GM19240 (cell line): Measurements from ENCODE around the gene FARS2.
"Not testable (repeated sequence)": the region's sequence is repeated elsewhere in the genome, so short reads cannot be mapped to it uniquely, and the experiment has no call there.

ENCODE experiments used
- DNase-seq: peaks from one replicate; pipeline ENCODE4 v3.0.0; 2011; ENCODE audit warnings: low spot score; ENCODE audit not compliant: insufficient read length

Gene FARS2

GRCh38 chr6:5682530-5682929 is 421.2 kb downstream of the FARS2 start:
- DNase-seq: no peak

GRCh38 chr6:5683747-5684146 is 422.4 kb downstream of the FARS2 start:
- DNase-seq: not testable (repeated sequence)

- DNase-seq: no peak
Observed at GRCh38 chr6:5684320-5685053, 423.2 kb downstream of the FARS2 start.

- no peak for DNase-seq
Observed at GRCh38 chr6:5693225-5694145, 432.2 kb downstream of the FARS2 start.

- DNase-seq: no peak
Observed at GRCh38 chr6:5695260-5696245, 434.2 kb downstream of the FARS2 start.

- no peak for DNase-seq
Observed at GRCh38 chr6:5697508-5697907, 436.2 kb downstream of the FARS2 start.

GRCh38 chr6:5698318-5698717 is 437.0 kb downstream of the FARS2 start:
- DNase-seq: no peak

- not testable (repeated sequence) for DNase-seq
Observed at GRCh38 chr6:5699064-5699463, 437.8 kb downstream of the FARS2 start.

- DNase-seq: no peak
Observed at GRCh38 chr6:5701174-5701573, 439.9 kb downstream of the FARS2 start.

GRCh38 chr6:5704708-5705107 is 443.4 kb downstream of the FARS2 start:
- no peak for DNase-seq

GRCh38 chr6:5705252-5705651 is 443.9 kb downstream of the FARS2 start:
- DNase-seq: no peak

GRCh38 chr6:5706124-5707033 is 445.1 kb downstream of the FARS2 start:
- no peak for DNase-seq

- DNase-seq: no peak
Observed at GRCh38 chr6:5707281-5708045, 446.1 kb downstream of the FARS2 start.

GRCh38 chr6:5710516-5710915 is 449.2 kb downstream of the FARS2 start:
- DNase-seq: no peak

GRCh38 chr6:5710936-5711335 is 449.6 kb downstream of the FARS2 start:
- DNase-seq: no peak

- no peak for DNase-seq
Observed at GRCh38 chr6:5712349-5713215, 451.3 kb downstream of the FARS2 start.

- no peak for DNase-seq
Observed at GRCh38 chr6:5713519-5713918, 452.2 kb downstream of the FARS2 start.

- no peak for DNase-seq
Observed at GRCh38 chr6:5718231-5718947, 457.1 kb downstream of the FARS2 start.
